NCI-H1048 (cell line): ENCODE measurements around the gene PBLD.
"Not testable (repeated sequence)": the region's sequence is repeated elsewhere in the genome, so short reads cannot be mapped to it uniquely, and the experiment has no call there.

Source experiments
- DNase-seq: peaks from one replicate; lab custom pipeline; 2025; lab: John Stamatoyannopoulos, UW

The PBLD gene

GRCh38 chr10:68278906-68279753 lies 53.6 kb downstream of the PBLD start:
- not testable (repeated sequence) for DNase-seq

- DNase-seq, result not testable (repeated sequence)
Measured at GRCh38 chr10:68277814-68278213, 54.9 kb downstream of the PBLD start.

- no peak for DNase-seq
Measured at GRCh38 chr10:68276224-68276623, 56.5 kb downstream of the PBLD start.

DNA sequence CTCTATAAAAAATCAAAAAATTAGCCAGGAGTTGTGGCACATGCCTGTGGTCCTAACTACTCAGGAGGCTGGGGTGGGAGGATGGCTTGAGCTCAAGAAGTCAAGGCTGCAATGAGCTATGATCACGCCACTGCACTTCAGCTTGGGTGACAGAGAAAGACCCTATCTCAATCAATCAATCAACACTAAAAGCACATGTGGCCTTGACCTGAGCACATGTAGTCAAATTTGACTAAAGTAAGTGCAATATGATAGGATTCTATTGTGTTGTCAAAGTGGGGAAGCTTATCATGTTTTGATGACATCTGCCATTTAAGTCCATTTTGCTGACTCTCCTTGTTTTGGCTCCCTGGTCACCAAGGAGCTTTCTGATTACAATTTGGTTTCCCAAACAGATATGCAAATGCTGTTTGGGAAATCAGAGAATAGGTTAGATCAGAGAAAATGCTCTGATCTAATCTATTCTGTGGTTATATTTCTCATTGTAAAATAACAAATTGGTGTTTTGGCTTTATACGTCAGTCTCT lies 57.1 kb downstream of the PBLD start:
- DNase-seq, result no peak

DNA sequence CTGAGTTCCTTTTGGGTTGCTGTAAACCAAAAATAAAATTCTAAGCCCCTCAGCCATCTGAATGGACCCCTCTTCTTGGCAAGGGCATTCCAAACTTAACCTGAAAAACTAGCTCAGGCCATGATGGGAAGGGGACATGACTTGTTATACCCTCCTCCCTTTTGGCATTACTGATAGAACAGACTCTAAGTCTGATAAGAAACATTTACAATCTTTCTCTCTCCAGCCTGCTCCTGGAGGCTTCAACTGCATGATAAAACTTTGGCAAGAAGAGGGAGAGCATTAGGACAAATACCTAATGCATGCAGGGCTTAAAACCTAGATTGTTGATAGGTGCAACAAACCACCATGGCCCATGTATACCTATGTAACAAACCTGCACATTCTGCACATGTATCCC lies 59.9 kb downstream of the PBLD start:
- DNase-seq, result no peak

DNA sequence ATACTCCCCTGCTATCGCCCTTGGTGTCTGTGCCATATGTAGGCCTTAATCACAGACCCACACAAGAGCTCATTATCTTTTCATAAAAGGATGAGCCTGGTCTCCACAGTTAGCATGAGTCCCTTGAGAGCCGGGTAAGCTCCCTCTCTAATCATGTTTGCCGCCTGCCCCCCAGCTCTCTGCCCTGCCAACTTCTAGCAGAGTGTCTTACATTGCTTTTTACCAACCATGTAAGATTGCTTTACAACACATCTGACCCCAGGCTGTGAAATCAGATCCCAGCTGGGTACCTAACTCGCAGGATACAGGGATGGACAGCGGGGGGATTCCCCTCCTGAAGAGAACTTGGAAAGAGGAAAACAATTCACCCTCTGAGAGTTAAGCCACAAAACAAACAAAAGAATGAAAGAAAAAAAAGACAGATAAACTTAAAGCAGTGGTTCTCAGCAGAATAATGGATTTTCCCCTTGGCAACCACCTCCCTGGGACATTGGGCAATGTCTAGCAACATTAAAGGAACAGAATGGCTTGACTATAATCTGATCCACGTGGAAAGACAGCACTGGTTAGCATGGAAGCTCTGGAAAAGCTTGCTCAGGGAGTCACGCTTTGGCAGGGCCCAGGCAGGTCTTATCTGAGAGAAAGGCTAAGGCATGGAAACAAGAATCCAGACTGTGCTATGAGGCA lies 61.4 kb downstream of the PBLD start:
- no peak for DNase-seq

DNA sequence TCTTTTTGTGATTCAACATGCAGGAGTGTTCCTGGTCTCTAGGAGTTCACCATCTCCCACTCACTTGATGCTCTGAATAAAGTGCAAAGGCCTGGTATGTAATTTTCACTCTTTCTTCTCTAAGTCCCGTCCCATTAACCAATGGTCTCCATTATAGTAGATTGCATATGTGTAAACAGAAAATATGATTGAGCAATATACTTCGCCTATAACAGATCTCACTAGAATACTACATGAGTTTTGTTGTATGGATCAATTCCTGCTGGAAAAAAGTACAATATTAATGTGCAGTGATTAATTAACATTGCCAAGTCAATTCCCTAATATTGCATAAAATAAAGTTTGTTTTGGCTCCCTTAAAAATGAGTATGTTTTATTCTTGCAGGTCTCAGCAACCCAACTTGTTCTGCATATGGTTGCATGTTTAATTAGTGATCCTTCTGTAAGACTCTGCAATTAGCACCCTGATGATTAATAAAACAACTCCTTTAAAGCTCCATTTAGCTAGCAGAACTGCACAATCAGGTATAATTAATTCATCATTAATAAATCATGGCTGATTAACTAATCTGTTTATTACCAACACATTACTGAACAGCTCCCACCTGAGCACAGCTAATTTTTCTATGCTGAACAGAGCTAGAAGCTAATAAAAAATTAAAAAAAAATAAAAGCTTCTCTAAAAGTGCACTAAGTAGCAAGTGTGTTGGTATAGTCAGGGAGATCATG lies 63.0 kb downstream of the PBLD start:
- DNase-seq, result no peak

DNA sequence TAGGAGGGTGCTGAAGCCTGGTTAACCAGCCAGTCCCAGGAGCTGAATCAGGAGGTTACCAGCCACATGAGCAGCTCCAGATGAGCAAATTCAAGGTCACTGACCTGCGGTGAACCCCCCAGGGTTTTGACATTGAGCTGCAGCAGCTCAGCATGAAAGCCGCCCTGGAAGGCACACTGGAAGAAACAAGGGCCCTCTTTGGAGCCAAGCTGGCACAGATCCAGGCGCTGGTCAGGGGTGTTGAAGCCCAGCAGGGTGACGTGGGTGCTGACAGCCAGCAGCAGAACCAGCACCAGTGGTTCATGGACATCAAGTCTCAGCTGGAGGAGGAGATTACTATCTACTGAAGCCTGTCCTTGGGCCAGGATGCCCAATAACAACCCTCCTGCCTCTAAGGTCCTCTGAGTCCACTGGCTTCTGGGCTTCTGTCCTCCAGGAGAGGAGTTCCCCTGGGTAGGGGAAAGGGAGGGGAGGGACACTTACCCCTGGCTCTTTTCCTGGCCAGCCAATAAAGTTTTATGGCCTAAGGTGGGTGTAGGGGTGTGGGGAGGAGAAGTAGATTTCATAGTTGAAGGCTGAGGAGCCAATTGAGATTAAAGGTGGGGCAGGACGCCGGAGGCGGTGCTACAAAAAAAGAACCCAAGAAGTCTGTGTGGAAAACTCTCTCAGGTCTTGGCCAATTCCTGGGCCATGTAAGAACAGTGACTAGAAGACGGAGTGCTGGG lies 71.4 kb downstream of the PBLD start:
- no peak for DNase-seq

DNA sequence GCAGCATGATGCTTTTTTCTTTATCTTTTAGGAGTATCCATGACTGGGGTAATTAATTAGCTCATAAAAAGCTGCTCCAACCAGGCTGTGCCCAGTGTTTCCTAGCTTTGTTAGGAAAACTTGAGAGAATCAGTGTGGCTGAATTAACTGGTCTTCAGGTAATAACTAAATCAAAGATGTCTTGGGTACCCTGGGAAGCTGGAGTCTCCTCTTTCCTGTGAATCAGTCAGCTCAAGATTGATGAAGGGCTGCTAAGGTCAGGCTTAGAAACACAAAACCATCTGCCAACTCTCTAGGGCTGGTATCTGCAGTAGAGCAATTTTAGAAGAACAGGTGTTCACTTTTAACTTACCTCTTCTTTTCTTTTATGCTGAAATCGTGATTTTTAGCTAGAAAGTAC lies 79.4 kb downstream of the PBLD start:
- no peak for DNase-seq

DNA sequence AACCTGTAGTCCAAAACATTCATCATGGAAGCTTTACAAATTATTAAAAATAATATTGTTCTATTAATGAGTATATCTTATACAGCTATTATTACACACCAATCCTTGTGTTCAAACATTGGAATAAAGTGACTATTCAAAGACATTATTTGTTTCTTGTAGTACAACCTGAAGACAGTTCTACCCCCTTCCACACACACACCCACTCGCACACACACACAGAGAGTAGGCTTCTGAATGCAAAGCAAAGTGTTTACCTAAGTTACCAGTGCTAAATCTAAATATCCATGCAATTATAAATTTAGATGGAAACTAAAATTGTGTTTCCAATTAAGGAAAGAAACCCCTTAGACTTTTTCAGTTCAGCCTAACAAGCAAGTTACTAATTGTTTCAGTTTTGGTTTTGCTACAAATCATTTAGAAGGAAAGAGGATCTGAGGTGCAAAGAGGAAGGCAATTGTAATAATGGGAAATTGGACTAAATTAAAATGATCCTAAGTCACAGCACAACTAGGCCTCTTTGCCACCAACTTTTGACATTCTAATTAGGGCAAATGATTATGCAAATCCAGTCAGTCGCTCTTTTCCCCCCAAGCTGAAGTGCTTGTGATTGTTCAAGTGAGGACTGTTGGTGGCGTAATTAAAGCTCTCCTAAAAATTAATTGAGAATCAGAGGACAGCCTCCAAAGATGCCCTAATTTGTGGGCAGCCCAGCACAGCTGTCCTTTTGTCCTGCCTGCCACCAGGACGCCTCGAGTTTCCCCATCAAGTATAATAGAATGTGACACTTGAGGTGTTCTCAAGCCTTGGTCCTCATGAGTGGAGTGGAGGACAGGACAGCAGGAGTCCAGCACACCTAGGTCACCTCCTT lies 80.9 kb downstream of the PBLD start:
- no peak for DNase-seq

GRCh38 chr10:68251151-68251550 lies 81.6 kb downstream of the PBLD start:
- no peak for DNase-seq

- DNase-seq, result no peak
Measured at GRCh38 chr10:68249297-68249696, 83.4 kb downstream of the PBLD start.

GRCh38 chr10:68247931-68248330 lies 84.8 kb downstream of the PBLD start:
- DNase-seq, result no peak

DNA sequence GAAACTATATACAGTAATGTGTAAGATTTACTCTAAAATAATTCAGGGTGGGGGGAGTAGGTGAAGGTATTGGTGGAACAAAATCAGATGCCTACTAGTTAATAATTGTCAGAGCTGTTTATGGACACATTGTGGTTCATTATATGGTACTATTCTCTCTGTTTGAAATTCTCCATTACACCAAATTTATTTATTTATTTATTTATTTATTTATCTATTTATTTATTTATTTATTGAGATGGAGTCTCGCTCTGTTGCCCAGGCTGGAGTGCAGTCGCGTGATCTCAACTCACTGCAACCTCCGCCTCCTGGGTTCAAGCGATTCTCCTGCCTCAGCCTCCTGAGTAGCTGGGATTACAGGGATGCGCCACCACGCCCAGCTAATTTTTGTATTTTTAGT lies 86.3 kb downstream of the PBLD start:
- DNase-seq, result not testable (repeated sequence)

- no peak for DNase-seq
Measured at GRCh38 chr10:68242051-68242450, 90.7 kb downstream of the PBLD start.

- no peak for DNase-seq
Measured at GRCh38 chr10:68239596-68240150, 93.1 kb downstream of the PBLD start.

DNA sequence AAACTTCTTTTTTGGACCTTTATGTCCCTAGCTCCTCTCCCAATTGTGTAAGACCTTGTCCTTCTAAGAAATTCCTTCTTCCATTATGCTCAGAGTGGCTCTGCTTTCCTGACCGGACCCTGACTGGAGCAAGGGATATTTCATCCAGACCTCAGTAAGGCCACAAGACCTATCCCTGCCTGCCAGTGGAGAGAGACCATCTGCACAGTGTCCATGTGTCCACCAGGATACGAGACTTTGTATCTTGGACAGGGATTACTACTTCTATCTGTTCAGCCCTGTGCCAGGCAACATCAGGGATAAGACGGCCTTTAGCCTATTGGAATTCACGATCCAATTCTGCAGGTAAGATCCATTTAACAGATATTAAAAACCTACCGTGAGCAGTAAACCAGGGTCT lies 93.7 kb downstream of the PBLD start:
- DNase-seq, result no peak

- DNase-seq, result no peak
Measured at GRCh38 chr10:68238371-68238770, 94.4 kb downstream of the PBLD start.

DNA sequence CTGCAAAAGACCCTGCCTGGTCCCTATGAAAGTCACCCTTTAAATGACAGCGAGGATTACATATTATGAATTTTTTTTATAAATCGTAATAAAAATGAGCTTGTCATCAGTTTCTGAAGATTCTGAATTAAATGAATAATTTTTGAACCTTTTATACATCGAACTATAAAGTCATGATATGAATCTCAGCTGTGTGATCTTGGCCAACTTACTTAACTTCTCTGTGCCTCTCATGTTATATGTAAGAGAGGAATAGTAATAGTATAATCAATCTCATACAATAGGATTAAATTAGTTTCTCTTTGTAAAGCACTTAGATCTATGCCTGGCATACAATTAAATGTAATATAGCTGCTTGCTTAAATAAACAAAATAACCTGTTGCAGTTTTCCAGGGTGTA lies 95.6 kb downstream of the PBLD start:
- no peak for DNase-seq

GRCh38 chr10:68235581-68235980 lies 97.1 kb downstream of the PBLD start:
- DNase-seq, result no peak

GRCh38 chr10:68235111-68235510 lies 97.6 kb downstream of the PBLD start:
- DNase-seq, result no peak
